Smooth muscle cell (in vitro differentiated cells): ENCODE measurements around the gene UQCRC1. TPM values are rescaled to one million over a fixed set of nuclear protein-coding genes. Genes with fewer than 3 reads are reported as not detected.
A peak's percentile ranks its signal among the peaks of the same experiment; 100 is the strongest.

ENCODE experiments used
- DNase-seq: peaks from one replicate; lab custom pipeline; 2025; ENCODE audit not compliant: unreplicated experiment; lab: John Stamatoyannopoulos, UW
- H2AFZ ChIP-seq: fragments of 200-600 bp; sonication (generic); 2 replicates; pipeline ENCODE4 v1.6.0; 2016; ENCODE audit warnings: antibody characterized with exemption, low read depth, mild to moderate bottlenecking
- H3F3A ChIP-seq: fragments of 200-600 bp; sonication (generic); 2 replicates; pipeline ENCODE4 v1.6.0; 2017; ENCODE audit warnings: antibody characterized with exemption, low read depth
- H3K27ac ChIP-seq: fragments of 200-600 bp; sonication (generic); 2 replicates; pipeline ENCODE4 v1.5.1; 2016; ENCODE audit warnings: low read depth, mild to moderate bottlenecking
- H3K27me3 ChIP-seq: fragments of 200-600 bp; sonication (generic); 2 replicates; pipeline ENCODE4 v1.6.1; 2016; ENCODE audit warnings: low read depth, mild to moderate bottlenecking
- H3K36me3 ChIP-seq: fragments of 200-600 bp; sonication (generic); 2 replicates; pipeline ENCODE4 v1.5.1; 2016; ENCODE audit warnings: low read depth
- H3K4me1 ChIP-seq: fragments of 200-600 bp; sonication (generic); 2 replicates; pipeline ENCODE4 v1.5.1; 2016; ENCODE audit warnings: low read depth
- H3K4me2 ChIP-seq: fragments of 200-600 bp; sonication (generic); 2 replicates; pipeline ENCODE4 v1.6.0; 2016; ENCODE audit warnings: mild to moderate bottlenecking
- H3K4me3 ChIP-seq: fragments of 200-600 bp; sonication (generic); 2 replicates; pipeline ENCODE4 v1.5.1; 2016; ENCODE audit warnings: mild to moderate bottlenecking
- H3K79me2 ChIP-seq: fragments of 200-600 bp; sonication (generic); 2 replicates; pipeline ENCODE4 v1.6.0; 2016; ENCODE audit warnings: low read depth, mild to moderate bottlenecking
- H3K9ac ChIP-seq: fragments of 200-600 bp; sonication (generic); 2 replicates; pipeline ENCODE4 v1.6.0; 2016; ENCODE audit warnings: low read depth
- H3K9me3 ChIP-seq: fragments of 200-600 bp; sonication (generic); replicated peaks from 2 replicates; pipeline ENCODE4 v1.5.1; 2016; ENCODE audit warnings: low read depth
- H4K20me1 ChIP-seq: fragments of 200-600 bp; sonication (generic); 2 replicates; pipeline ENCODE4 v1.6.0; 2016; ENCODE audit warnings: low read depth
- WGBS: methylation state at CpG from one replicate; pipeline ENCODE4 v1.1.7; 2016; ENCODE audit warnings: low lambda C conversion rate; 5-methylcytosine and 5-hydroxymethylcytosine counted together
- polyA plus RNA-seq: library from polyadenylated mRNA; unstranded; fragments of >200 nt; fragmentation: Nextera tagmentation; extraction: Ambion mirVana; gene quantifications from 2 replicates; pipeline ENCODE4 v1.2.1, GENCODE V29; 2016
- total RNA-seq: library from RNA; depleted of rRNA; stranded (reverse); fragments of >200 nt; gene quantifications from 2 replicates; pipeline ENCODE4 v1.2.3, GENCODE V29; 2014
- TF ChIP-seq, protein P1 (sequence below): fragments of 200-600 bp; sonication (generic); IDR thresholded peaks from 2 replicates; pipeline ENCODE4 v1.5.1; 2017; ENCODE audit warnings: borderline replicate concordance, mild to moderate bottlenecking, antibody characterized with exemption; ENCODE audit not compliant: insufficient read depth, poor library complexity, severe bottlenecking

The UQCRC1 gene
- total and polyA plus RNA-seq, 2 experiments from 2014 or later, result 206 to 425 TPM

DNA sequence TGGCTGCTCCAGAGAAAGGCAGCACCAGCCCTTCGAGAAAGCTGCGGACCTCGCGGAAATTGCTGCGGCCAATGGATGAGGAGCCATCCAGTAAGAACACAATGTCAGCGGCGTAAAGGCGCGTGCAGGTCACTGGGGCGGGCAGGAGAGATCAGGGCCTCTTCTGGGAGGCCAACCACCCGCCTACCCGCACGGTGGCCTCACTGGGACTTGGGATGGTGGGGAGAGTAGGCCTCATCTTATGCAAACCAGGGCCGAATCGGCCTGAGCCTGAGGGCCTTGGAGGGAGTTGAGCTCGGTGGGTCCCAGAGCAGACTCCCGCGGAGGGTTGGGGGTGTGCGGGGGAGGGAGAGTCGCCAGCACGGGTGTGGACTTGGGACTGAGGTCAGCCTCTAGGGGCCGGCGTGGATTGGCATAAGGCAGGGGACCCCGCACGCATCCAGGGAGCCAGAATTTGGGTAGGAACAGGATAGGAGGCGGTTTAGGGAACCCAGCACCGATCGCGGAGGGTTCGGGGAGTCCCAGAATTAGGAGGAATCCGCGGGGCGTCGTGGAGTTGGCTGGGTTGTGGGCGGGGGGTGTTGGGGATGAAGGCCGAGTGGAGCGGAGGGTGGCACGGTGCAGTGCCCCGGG is 14.9 kb downstream of the UQCRC1 start:
- H3K9me3 ChIP-seq, result no peaks in the 10 kb centered on the region
- no peaks in the 10 kb centered on the region for H3K27me3 ChIP-seq
- H3K4me1 ChIP-seq, result peaks cover 19% of the 10 kb centered on the region
- peak overlapping the region; percentile 77 for H3K4me2 ChIP-seq
- peak overlapping the region; percentile 100 for H3K27ac ChIP-seq
- H2AFZ ChIP-seq, result no peak overlapping the region
- H3K79me2 ChIP-seq, result peaks cover 15% of the 10 kb centered on the region
- H3K9ac ChIP-seq, result peak overlapping the region; percentile 76
- H3K4me3 ChIP-seq, result peak overlapping the region; percentile 34
- no peak for DNase-seq
- TF ChIP-seq, protein P1, sequence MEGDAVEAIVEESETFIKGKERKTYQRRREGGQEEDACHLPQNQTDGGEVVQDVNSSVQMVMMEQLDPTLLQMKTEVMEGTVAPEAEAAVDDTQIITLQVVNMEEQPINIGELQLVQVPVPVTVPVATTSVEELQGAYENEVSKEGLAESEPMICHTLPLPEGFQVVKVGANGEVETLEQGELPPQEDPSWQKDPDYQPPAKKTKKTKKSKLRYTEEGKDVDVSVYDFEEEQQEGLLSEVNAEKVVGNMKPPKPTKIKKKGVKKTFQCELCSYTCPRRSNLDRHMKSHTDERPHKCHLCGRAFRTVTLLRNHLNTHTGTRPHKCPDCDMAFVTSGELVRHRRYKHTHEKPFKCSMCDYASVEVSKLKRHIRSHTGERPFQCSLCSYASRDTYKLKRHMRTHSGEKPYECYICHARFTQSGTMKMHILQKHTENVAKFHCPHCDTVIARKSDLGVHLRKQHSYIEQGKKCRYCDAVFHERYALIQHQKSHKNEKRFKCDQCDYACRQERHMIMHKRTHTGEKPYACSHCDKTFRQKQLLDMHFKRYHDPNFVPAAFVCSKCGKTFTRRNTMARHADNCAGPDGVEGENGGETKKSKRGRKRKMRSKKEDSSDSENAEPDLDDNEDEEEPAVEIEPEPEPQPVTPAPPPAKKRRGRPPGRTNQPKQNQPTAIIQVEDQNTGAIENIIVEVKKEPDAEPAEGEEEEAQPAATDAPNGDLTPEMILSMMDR, result no peak
- H3K36me3 ChIP-seq, result no peaks in the 10 kb centered on the region
- peaks cover 31% of the 10 kb centered on the region for H3F3A ChIP-seq
- H4K20me1 ChIP-seq, result peaks cover 38% of the 10 kb centered on the region
- WGBS, result 66% methylated on average over 36 of the region's 39 CpGs

GRCh38 chr3:48593337-48593736 is 16.1 kb downstream of the UQCRC1 start:
- no peak overlapping the region for H3K9ac ChIP-seq
- no peak overlapping the region for H2AFZ ChIP-seq

DNA sequence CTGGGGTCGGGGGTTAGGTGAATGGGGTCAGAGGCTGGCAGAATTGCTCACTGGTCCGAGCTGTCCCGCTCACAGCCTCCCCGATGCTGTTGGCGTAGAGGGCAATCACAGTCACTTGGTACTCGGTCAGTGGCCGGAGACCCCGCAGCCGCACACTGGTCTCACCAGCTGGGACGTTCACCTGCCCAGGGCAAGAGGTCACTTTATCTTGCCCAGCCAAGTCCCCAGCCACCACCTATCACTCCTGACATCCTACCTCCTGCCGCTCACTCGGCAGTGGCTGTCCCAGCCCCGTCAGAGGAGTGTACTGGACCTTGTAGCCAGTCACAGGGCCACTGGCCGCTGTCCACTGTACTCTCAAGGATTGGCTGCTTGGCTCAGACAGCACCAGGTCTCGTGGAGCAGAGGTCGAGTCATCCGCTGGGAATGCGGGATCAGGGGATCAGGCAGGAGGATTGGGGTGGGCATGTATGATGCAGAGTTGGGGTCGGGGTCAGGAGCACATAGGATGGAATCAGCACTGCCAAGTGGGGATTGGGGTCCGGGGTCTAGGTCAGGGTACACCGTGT is 16.8 kb downstream of the UQCRC1 start:
- DNase-seq, result no peak
- Histone ChIP-seq H3K4me3 (no peak overlapping the region), H3K27ac (no peak overlapping the region), H3K4me1 (peaks cover 7% of the 10 kb centered on the region), H3K36me3 (no peaks in the 10 kb centered on the region), H3K79me2 (peaks cover 15% of the 10 kb centered on the region), H3K4me2 (peak overlapping the region; percentile 77), H3F3A (peaks cover 16% of the 10 kb centered on the region), H2AFZ (no peak overlapping the region), H3K27me3 (no peaks in the 10 kb centered on the region), H3K9ac (no peak overlapping the region), H4K20me1 (peaks cover 48% of the 10 kb centered on the region), H3K9me3 (no peaks in the 10 kb centered on the region)
- TF ChIP-seq, protein P1, result no peak
- WGBS, result 91% methylated on average over 21 of the region's 21 CpGs

More at GRCh38 chr3:48593337-48593736, 16.1 kb downstream of the UQCRC1 start:
- 96% methylated on average over 5 of the region's 9 CpGs for WGBS
- H4K20me1 ChIP-seq, result peaks cover 41% of the 10 kb centered on the region
- peaks cover 22% of the 10 kb centered on the region for H3F3A ChIP-seq
- peaks cover 13% of the 10 kb centered on the region for H3K4me1 ChIP-seq
- H3K9me3 ChIP-seq, result no peaks in the 10 kb centered on the region
- H3K36me3 ChIP-seq, result no peaks in the 10 kb centered on the region
- DNase-seq, result no peak
- TF ChIP-seq, protein P1, result no peak
- peaks cover 15% of the 10 kb centered on the region for H3K79me2 ChIP-seq
- no peak overlapping the region for H3K27ac ChIP-seq
- H3K27me3 ChIP-seq, result no peaks in the 10 kb centered on the region
- peak overlapping the region; percentile 77 for H3K4me2 ChIP-seq
- no peak overlapping the region for H3K4me3 ChIP-seq
